AG09319 (cell line): ENCODE data around the gene ZDHHC11.

Experiments
- DNase-seq: peaks from one replicate; pipeline ENCODE4 v3.0.0-alpha.2; 2010; ENCODE audit warnings: low read depth; ENCODE audit errors: extremely low read depth
- CTCF ChIP-seq: IDR thresholded peaks from 2 replicates; pipeline ENCODE4 v1.5.1; 2011; ENCODE audit warnings: low read depth, mild to moderate bottlenecking, inconsistent platforms, low read length, moderate library complexity

The ZDHHC11 gene

GRCh38 chr5:876398-877365 is 25.9 kb upstream of the ZDHHC11 start:
- TF ChIP-seq CTCF = no peak
- DNase-seq = no peak

- DNase-seq = no peak
- TF ChIP-seq CTCF = no peak
Observed at GRCh38 chr5:875931-876330, 25.1 kb upstream of the ZDHHC11 start.

- TF ChIP-seq CTCF = no peak
- no peak for DNase-seq
Observed at GRCh38 chr5:873328-873727, 22.5 kb upstream of the ZDHHC11 start.

- no peak for TF ChIP-seq CTCF
- no peak for DNase-seq
Observed at GRCh38 chr5:872301-872700, 21.5 kb upstream of the ZDHHC11 start.

- no peak for TF ChIP-seq CTCF
- DNase-seq = no peak
Observed at GRCh38 chr5:871596-872298, 21.0 kb upstream of the ZDHHC11 start.

GRCh38 chr5:870956-871355 is 20.2 kb upstream of the ZDHHC11 start:
- no peak for TF ChIP-seq CTCF
- DNase-seq = no peak
